Measurements from ENCODE around the gene ITPR2. TPM values are rescaled to one million over a fixed set of nuclear protein-coding genes. Genes with fewer than 3 reads are reported as not detected.

ITPR2 gene
- total RNA-seq: 19.2 and 21.2 TPM in 2 replicates

DNA sequence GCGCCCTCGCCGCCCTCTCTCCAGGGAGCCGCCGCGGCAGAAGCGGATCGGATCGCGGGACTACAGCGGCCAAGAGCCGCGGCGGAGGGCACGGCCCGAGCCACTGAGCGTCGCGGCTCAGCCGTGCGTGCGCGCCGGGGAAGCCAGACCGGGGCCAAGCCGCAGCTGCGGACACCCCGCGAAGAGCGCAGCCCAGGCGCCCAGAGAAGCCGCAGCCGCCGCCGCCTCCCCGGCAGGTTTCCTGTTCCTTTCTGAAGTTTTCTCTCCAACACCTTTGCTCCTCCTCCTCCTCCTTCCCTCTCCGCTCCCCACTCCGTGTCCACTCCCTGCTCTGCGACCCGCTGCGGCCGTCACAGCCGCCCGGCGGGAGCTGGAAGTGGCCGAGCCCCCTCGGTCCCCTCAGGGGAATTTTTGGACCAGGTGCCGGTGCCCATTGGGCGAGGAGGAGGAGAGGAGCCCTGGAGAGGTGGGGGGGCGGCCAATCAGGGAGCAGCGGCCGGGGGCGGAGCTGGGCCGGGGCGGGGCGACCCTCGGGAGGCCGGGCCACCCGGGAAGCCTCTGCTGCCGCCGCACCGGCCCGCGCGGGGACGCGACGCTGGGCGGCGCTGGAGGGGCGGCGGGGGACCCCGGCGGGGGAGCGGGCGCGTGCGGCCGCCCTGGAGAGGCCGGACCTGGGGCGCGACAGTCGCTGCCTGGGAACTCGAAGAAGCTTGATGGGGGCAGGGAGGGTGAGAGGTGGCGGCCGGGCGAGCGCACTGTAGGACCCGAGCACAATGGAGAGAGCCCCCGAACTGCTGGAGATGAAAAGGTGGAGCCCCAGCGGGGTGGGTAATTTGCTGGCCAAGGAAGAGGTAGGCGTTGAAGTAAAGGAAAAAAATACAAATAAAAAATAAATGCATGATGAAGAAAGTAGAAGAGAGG is at the start of gene ITPR2:
Gene ITPR2 (minus strand): TSS at position 373 of the 921 bp plus-strand sequence. CDS start 413 bp downstream, outside the sequence.
- Histone ChIP-seq H4K20me1 (ENCODE audit: insufficient read depth, low read length) (no peaks in the 10 kb centered on the region), H3K9me3 (ENCODE audit: low read depth, low read length) (no peaks in the 10 kb centered on the region), H2AFZ (ENCODE audit: low read length) (peak within 1 kb of the TSS; percentile 100), H3K27ac (ENCODE audit: low read depth, low read length) (peak within 1 kb of the TSS; percentile 98), H3K4me2 (ENCODE audit: insufficient read depth, low read length) (peak within 1 kb of the TSS; percentile 99), H3K79me2 (ENCODE audit: insufficient read depth, low read length) (peaks cover 21% of the 10 kb centered on the region), H3K4me3 (ENCODE audit: insufficient read depth, low read length) (peak within 1 kb of the TSS; percentile 93), H3K4me1 (ENCODE audit: insufficient read depth, low read length) (peaks cover 8% of the 10 kb centered on the region), H3K27me3 (ENCODE audit: insufficient read depth, low read length) (no peaks in the 10 kb centered on the region), H3K36me3 (ENCODE audit: insufficient read depth, low read length) (no peaks in the 10 kb centered on the region)
- peak; percentile 100 for DNase-seq (ENCODE audit: insufficient read length, low spot score, missing footprints)
- TF ChIP-seq, protein P1, sequence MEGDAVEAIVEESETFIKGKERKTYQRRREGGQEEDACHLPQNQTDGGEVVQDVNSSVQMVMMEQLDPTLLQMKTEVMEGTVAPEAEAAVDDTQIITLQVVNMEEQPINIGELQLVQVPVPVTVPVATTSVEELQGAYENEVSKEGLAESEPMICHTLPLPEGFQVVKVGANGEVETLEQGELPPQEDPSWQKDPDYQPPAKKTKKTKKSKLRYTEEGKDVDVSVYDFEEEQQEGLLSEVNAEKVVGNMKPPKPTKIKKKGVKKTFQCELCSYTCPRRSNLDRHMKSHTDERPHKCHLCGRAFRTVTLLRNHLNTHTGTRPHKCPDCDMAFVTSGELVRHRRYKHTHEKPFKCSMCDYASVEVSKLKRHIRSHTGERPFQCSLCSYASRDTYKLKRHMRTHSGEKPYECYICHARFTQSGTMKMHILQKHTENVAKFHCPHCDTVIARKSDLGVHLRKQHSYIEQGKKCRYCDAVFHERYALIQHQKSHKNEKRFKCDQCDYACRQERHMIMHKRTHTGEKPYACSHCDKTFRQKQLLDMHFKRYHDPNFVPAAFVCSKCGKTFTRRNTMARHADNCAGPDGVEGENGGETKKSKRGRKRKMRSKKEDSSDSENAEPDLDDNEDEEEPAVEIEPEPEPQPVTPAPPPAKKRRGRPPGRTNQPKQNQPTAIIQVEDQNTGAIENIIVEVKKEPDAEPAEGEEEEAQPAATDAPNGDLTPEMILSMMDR (IDR thresholded peaks at IDR 0.05; ENCODE audit: extremely low read depth, low read depth, low read length): no peak

DNA sequence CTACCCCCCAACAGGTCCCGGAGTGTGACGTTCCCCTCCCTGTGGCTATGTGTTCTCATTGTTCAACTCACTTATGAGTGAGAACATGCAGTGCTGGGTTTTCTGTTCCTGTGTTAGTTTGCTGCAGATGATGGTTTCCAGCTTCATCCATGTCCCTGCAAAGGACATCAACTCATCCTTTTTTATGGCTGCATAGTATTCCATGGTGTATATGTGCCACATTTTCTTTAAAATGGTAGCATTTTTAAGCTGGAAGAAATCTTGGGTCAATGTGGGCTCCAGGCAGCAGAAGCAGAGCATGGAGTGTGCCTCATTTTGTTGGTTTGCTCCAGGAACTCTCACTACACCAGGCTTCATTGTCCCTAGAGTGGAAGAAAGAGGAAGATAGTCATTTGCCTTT is 47.6 kb upstream of the ITPR2 start:
- Histone ChIP-seq H3K27ac (ENCODE audit: low read depth, low read length) (no peak overlapping the region), H3K36me3 (ENCODE audit: insufficient read depth, low read length) (no peaks in the 10 kb centered on the region), H2AFZ (ENCODE audit: low read length) (no peak overlapping the region), H3K9me3 (ENCODE audit: low read depth, low read length) (no peaks in the 10 kb centered on the region), H3K4me1 (ENCODE audit: insufficient read depth, low read length) (no peaks in the 10 kb centered on the region), H3K79me2 (ENCODE audit: insufficient read depth, low read length) (no peaks in the 10 kb centered on the region), H3K4me2 (ENCODE audit: insufficient read depth, low read length) (no peak overlapping the region), H3K4me3 (ENCODE audit: insufficient read depth, low read length) (no peak overlapping the region), H4K20me1 (ENCODE audit: insufficient read depth, low read length) (no peaks in the 10 kb centered on the region), H3K27me3 (ENCODE audit: insufficient read depth, low read length) (no peaks in the 10 kb centered on the region)
- TF ChIP-seq, protein P1 (IDR thresholded peaks at IDR 0.05; ENCODE audit: extremely low read depth, low read depth, low read length): no peak
- DNase-seq (ENCODE audit: insufficient read length, low spot score, missing footprints): no peak

DNA sequence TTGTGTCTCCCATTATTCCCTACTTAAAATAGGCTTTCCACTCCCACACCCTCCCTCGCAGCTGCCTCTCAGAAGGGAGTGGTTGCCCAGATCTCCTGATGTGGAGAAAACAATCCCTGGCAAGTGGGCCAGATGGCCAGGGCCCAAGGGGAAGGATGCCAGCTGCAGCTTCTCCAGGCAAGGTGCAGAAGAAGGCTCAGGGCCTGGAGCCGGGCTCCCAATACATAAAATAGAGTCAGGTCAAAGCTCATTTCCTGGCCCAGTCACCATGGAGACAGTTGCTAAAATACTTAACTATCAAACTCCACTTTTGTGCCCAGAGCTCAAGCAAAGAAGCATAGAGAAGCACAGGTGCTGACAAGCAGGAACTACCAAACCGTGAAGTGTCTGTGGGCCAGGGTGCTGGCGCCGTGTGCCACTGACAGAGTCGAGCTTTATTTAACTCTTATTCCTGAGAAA is 45.7 kb upstream of the ITPR2 start:
- H4K20me1 ChIP-seq (ENCODE audit: insufficient read depth, low read length): no peaks in the 10 kb centered on the region
- no peak overlapping the region for H3K27ac ChIP-seq (ENCODE audit: low read depth, low read length)
- no peaks in the 10 kb centered on the region for H3K4me1 ChIP-seq (ENCODE audit: insufficient read depth, low read length)
- peak overlapping the region; percentile 16 for H2AFZ ChIP-seq (ENCODE audit: low read length)
- DNase-seq (ENCODE audit: insufficient read length, low spot score, missing footprints): peak; percentile 76
- no peaks in the 10 kb centered on the region for H3K27me3 ChIP-seq (ENCODE audit: insufficient read depth, low read length)
- H3K4me2 ChIP-seq (ENCODE audit: insufficient read depth, low read length): no peak overlapping the region
- H3K79me2 ChIP-seq (ENCODE audit: insufficient read depth, low read length): no peaks in the 10 kb centered on the region
- TF ChIP-seq, protein P1 (IDR thresholded peaks at IDR 0.05; ENCODE audit: extremely low read depth, low read depth, low read length): no peak
- H3K4me3 ChIP-seq (ENCODE audit: insufficient read depth, low read length): no peak overlapping the region
- no peaks in the 10 kb centered on the region for H3K9me3 ChIP-seq (ENCODE audit: low read depth, low read length)
- H3K36me3 ChIP-seq (ENCODE audit: insufficient read depth, low read length): no peaks in the 10 kb centered on the region
